HEK293 (cell line): ENCODE results near the gene KRT9.

Experiments
- CTCF ChIA-PET: fragments of 350-600 bp; formaldehyde crosslinking; extraction: SDS; loops from one replicate; lab custom pipeline; 2021; ENCODE audit warnings: antibody characterized with exemption; lab: Yijun Ruan, JAX
- POLR2A ChIA-PET: fragments of 300-600 bp; formaldehyde crosslinking; extraction: SDS; loops from one replicate; lab custom pipeline; 2020; ENCODE audit warnings: antibody characterized with exemption, inconsistent platforms; lab: Yijun Ruan, JAX
- H3K27ac ChIP-seq: fragments of 200-500 bp; sonication (Bioruptor generic); 2 replicates; pipeline ENCODE4 v1.5.1; 2014; ENCODE audit warnings: low read depth, low read length, control low read depth, inconsistent platforms; ENCODE audit errors: extremely low read depth
- H3K36me3 ChIP-seq, 2 experiments: fragments of 200-500 bp in 1 of 2; sonication (Bioruptor generic) in 1 of 2; 1 replicate in 1 of 2; 2 replicates in 1 of 2; pipeline ENCODE4 v1.5.1; 2014 to 2017; ENCODE audit warnings: inconsistent platforms in 2 of 2, low read length in 2 of 2; ENCODE audit not compliant: control insufficient read depth in 2 of 2, insufficient read depth in 1 of 2
- H3K4me1 ChIP-seq: fragments of 200-500 bp; sonication (Bioruptor generic); 2 replicates; pipeline ENCODE4 v1.5.1; 2014; ENCODE audit warnings: mild to moderate bottlenecking, low read length, inconsistent platforms; ENCODE audit not compliant: control insufficient read depth, insufficient read depth
- H3K4me3 ChIP-seq: 2 replicates; pipeline ENCODE4 v1.5.1; 2011; ENCODE audit warnings: low read depth, mild to moderate bottlenecking, control low read depth, low read length, moderate library complexity
- H3K9me3 ChIP-seq: fragments of 200-500 bp; sonication (Bioruptor generic); 2 replicates; pipeline ENCODE4 v1.5.1; 2014; ENCODE audit warnings: low read depth, low read length, inconsistent platforms; ENCODE audit not compliant: control insufficient read depth, insufficient read depth
- ATF2 ChIP-seq: fragments of 450-650 bp; formaldehyde crosslinking; IDR thresholded peaks from 2 replicates; pipeline ENCODE4 v1.5.1; 2016; ENCODE audit warnings: missing biosample characterization, missing genetic modification characterization, low read depth
- GLIS1 ChIP-seq: fragments of 450-650 bp; formaldehyde crosslinking; IDR thresholded peaks from 2 replicates; pipeline ENCODE4 v1.5.1; 2016; ENCODE audit warnings: missing biosample characterization, missing genetic modification characterization
- HOXA7 ChIP-seq: sonication (generic); formaldehyde crosslinking; IDR thresholded peaks from 2 replicates; pipeline ENCODE4 v1.8.1; 2022; ENCODE audit warnings: missing genetic modification reagents, borderline replicate concordance
- INSM2 ChIP-seq: fragments of 450-650 bp; formaldehyde crosslinking; IDR thresholded peaks from 2 replicates; pipeline ENCODE4 v1.5.1; 2016; ENCODE audit warnings: missing biosample characterization, missing genetic modification characterization
- KLF10 ChIP-seq: fragments of 450-650 bp; IDR thresholded peaks from 2 replicates; pipeline ENCODE4 v1.5.1; 2018; ENCODE audit warnings: missing biosample characterization, mild to moderate bottlenecking, missing genetic modification characterization
- OVOL3 ChIP-seq: fragments of 450-650 bp; formaldehyde crosslinking; IDR thresholded peaks from 2 replicates; pipeline ENCODE4 v1.5.1; 2016; ENCODE audit warnings: missing biosample characterization, missing genetic modification characterization
- PRDM4 ChIP-seq: fragments of 450-650 bp; formaldehyde crosslinking; IDR thresholded peaks from 2 replicates; pipeline ENCODE4 v1.5.1; 2017; ENCODE audit warnings: missing biosample characterization, missing genetic modification characterization
- YY2 ChIP-seq: fragments of 450-650 bp; formaldehyde crosslinking; IDR thresholded peaks from 2 replicates; pipeline ENCODE4 v1.5.1; 2016; ENCODE audit warnings: missing biosample characterization, missing genetic modification characterization
- ZBTB20 ChIP-seq: fragments of 450-650 bp; formaldehyde crosslinking; IDR thresholded peaks from 2 replicates; pipeline ENCODE4 v1.5.1; 2016; ENCODE audit warnings: missing biosample characterization, missing genetic modification characterization
- ZBTB8A ChIP-seq: fragments of 450-650 bp; formaldehyde crosslinking; IDR thresholded peaks from 2 replicates; pipeline ENCODE4 v1.5.1; 2016; ENCODE audit warnings: missing biosample characterization, missing genetic modification characterization
- ZFP41 ChIP-seq: fragments of 450-650 bp; formaldehyde crosslinking; IDR thresholded peaks from 2 replicates; pipeline ENCODE4 v1.5.1; 2016; ENCODE audit warnings: missing biosample characterization, missing genetic modification characterization, borderline replicate concordance
- ZFP69B ChIP-seq: fragments of 450-650 bp; formaldehyde crosslinking; IDR thresholded peaks from 2 replicates; pipeline ENCODE4 v1.5.1; 2016; ENCODE audit warnings: missing biosample characterization, missing genetic modification characterization
- ZIC2 ChIP-seq: fragments of 450-650 bp; formaldehyde crosslinking; IDR thresholded peaks from 2 replicates; pipeline ENCODE4 v1.5.1; 2016; ENCODE audit warnings: missing biosample characterization, missing genetic modification characterization
- ZNF16 ChIP-seq: fragments of 450-650 bp; formaldehyde crosslinking; IDR thresholded peaks from 2 replicates; pipeline ENCODE4 v1.5.1; 2016; ENCODE audit warnings: low read depth, missing biosample characterization, missing genetic modification characterization
- ZNF221 ChIP-seq: fragments of 450-650 bp; formaldehyde crosslinking; IDR thresholded peaks from 2 replicates; pipeline ENCODE4 v1.5.1; 2017; ENCODE audit warnings: missing biosample characterization, missing genetic modification characterization, borderline replicate concordance
- ZNF239 ChIP-seq: fragments of 450-650 bp; formaldehyde crosslinking; IDR thresholded peaks from 2 replicates; pipeline ENCODE4 v1.5.1; 2016; ENCODE audit warnings: missing biosample characterization, missing genetic modification characterization
- ZNF354C ChIP-seq: fragments of 450-650 bp; formaldehyde crosslinking; IDR thresholded peaks from 2 replicates; pipeline ENCODE4 v1.5.1; 2016; ENCODE audit warnings: missing biosample characterization, missing genetic modification characterization, low read depth, borderline replicate concordance
- ZNF37A ChIP-seq: fragments of 450-650 bp; IDR thresholded peaks from 2 replicates; pipeline ENCODE4 v1.5.1; 2018; ENCODE audit warnings: missing biosample characterization, missing genetic modification characterization
- ZNF433 ChIP-seq: fragments of 450-650 bp; formaldehyde crosslinking; IDR thresholded peaks from 2 replicates; pipeline ENCODE4 v1.5.1; 2016; ENCODE audit warnings: missing biosample characterization, missing genetic modification characterization, low read depth
- ZNF48 ChIP-seq: fragments of 450-650 bp; formaldehyde crosslinking; IDR thresholded peaks from 2 replicates; pipeline ENCODE4 v1.5.1; 2016; ENCODE audit warnings: missing biosample characterization, missing genetic modification characterization
- ZNF529 ChIP-seq: fragments of 450-650 bp; formaldehyde crosslinking; IDR thresholded peaks from 2 replicates; pipeline ENCODE4 v1.5.1; 2017; ENCODE audit warnings: missing genetic modification characterization, missing biosample characterization; ENCODE audit not compliant: insufficient replicate concordance
- ZNF654 ChIP-seq: fragments of 450-650 bp; formaldehyde crosslinking; IDR thresholded peaks from 2 replicates; pipeline ENCODE4 v1.5.1; 2016; ENCODE audit warnings: low read depth, missing biosample characterization, missing genetic modification characterization
- ZNF747 ChIP-seq: fragments of 450-650 bp; formaldehyde crosslinking; IDR thresholded peaks from 2 replicates; pipeline ENCODE4 v1.5.1; 2016; ENCODE audit warnings: missing biosample characterization, missing genetic modification characterization
- ZNF792 ChIP-seq: fragments of 450-650 bp; formaldehyde crosslinking; IDR thresholded peaks from 2 replicates; pipeline ENCODE4 v1.5.1; 2016; ENCODE audit warnings: missing biosample characterization, missing genetic modification characterization
- TF ChIP-seq, protein P1 (sequence below): fragments of 450-650 bp; formaldehyde crosslinking; IDR thresholded peaks from 2 replicates; pipeline ENCODE4 v1.5.0; 2017; ENCODE audit warnings: missing biosample characterization, missing genetic modification characterization, borderline replicate concordance
- TF ChIP-seq, protein P2 (sequence below): fragments of 450-650 bp; formaldehyde crosslinking; IDR thresholded peaks from 2 replicates; pipeline ENCODE4 v1.5.1; 2016; ENCODE audit warnings: missing biosample characterization, missing genetic modification characterization

KRT9 gene

DNA sequence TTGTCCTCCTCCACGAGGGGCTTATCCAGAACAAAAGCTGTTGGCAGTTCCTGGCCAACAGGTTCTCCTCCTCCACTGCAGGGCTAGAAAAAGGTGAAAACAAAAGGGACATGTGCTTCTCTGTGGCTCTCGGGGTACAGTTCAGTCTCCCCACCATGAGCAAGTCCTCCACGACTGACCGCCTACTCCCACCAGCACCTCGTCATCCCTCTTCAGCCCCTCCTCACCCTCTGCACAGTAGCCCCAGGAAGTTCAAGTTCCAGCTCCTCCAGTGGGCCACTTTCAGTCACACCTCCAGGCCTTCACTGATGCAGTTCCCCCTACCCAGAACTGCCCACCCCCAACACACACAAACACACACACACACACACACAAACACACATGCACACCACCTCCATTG lies 19.4 kb downstream of the KRT9 start:
- H3K36me3 ChIP-seq, result no peaks in the 10 kb centered on the region
- no peak overlapping the region for H3K27ac ChIP-seq
- no peaks in the 10 kb centered on the region for H3K4me1 ChIP-seq
- TF ChIP-seq ATF2 (tag by site-specific recombination), result no peak
- TF ChIP-seq, protein P1, sequence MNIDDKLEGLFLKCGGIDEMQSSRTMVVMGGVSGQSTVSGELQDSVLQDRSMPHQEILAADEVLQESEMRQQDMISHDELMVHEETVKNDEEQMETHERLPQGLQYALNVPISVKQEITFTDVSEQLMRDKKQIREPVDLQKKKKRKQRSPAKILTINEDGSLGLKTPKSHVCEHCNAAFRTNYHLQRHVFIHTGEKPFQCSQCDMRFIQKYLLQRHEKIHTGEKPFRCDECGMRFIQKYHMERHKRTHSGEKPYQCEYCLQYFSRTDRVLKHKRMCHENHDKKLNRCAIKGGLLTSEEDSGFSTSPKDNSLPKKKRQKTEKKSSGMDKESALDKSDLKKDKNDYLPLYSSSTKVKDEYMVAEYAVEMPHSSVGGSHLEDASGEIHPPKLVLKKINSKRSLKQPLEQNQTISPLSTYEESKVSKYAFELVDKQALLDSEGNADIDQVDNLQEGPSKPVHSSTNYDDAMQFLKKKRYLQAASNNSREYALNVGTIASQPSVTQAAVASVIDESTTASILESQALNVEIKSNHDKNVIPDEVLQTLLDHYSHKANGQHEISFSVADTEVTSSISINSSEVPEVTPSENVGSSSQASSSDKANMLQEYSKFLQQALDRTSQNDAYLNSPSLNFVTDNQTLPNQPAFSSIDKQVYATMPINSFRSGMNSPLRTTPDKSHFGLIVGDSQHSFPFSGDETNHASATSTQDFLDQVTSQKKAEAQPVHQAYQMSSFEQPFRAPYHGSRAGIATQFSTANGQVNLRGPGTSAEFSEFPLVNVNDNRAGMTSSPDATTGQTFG (tag by site-specific recombination), result no peak
- no peak for TF ChIP-seq HOXA7
- no peak for TF ChIP-seq KLF10 (tag by site-specific recombination)
- no peak for TF ChIP-seq ZNF37A
- TF ChIP-seq ZNF433 (tag by site-specific recombination), result no peak
- TF ChIP-seq ZBTB8A (tag by site-specific recombination), result no peak
- no peak for TF ChIP-seq ZIC2 (tag by site-specific recombination)
- TF ChIP-seq GLIS1, result no peak
- TF ChIP-seq, protein P2, sequence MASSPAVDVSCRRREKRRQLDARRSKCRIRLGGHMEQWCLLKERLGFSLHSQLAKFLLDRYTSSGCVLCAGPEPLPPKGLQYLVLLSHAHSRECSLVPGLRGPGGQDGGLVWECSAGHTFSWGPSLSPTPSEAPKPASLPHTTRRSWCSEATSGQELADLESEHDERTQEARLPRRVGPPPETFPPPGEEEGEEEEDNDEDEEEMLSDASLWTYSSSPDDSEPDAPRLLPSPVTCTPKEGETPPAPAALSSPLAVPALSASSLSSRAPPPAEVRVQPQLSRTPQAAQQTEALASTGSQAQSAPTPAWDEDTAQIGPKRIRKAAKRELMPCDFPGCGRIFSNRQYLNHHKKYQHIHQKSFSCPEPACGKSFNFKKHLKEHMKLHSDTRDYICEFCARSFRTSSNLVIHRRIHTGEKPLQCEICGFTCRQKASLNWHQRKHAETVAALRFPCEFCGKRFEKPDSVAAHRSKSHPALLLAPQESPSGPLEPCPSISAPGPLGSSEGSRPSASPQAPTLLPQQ, result no peak
- TF ChIP-seq ZNF654 (tag by site-specific recombination), result no peak
- no peak for TF ChIP-seq OVOL3
- no peak for TF ChIP-seq PRDM4 (tag by site-specific recombination)
- TF ChIP-seq ZNF792 (tag by site-specific recombination), result no peak
- no peak for TF ChIP-seq ZNF48 (tag by site-specific recombination)
- TF ChIP-seq ZFP69B (tag by site-specific recombination), result no peak
- ChIA-PET CTCF (interaction anchor here (0.9 to 16.6 kb wide), 6 partner anchors 27 to 749 kb away, joined by 3 to 546 read pairs (median 4); no protein-coding TSS in a partner anchor), POLR2A (interaction anchor here (0.5 kb wide), 1 partner anchor 96 kb away, joined by 4 read pairs; no protein-coding TSS in a partner anchor)
- H3K9me3 ChIP-seq, result no peaks in the 10 kb centered on the region
- no peak overlapping the region for H3K4me3 ChIP-seq

- POLR2A ChIA-PET, result interaction anchor here (1.5 kb wide), 1 partner anchor 235 kb away, joined by 3 read pairs; the partner anchor contains the start of gene JUP
- CTCF ChIA-PET, result interaction anchor here (0.6 to 16.6 kb wide), 14 partner anchors 8 to 693 kb away, joined by 3 to 546 read pairs (median 46); partner anchors contain the start of genes KRT20, KRT36 and KRT9
- no peaks in the 10 kb centered on the region for H3K36me3 ChIP-seq
- H3K4me3 ChIP-seq, result no peak overlapping the region
- no peak overlapping the region for H3K27ac ChIP-seq
- H3K9me3 ChIP-seq, result no peaks in the 10 kb centered on the region
- no peak for TF ChIP-seq ZNF354C
- TF ChIP-seq ZNF221 (tag by site-specific recombination), result no peak
- TF ChIP-seq ZNF239 (tag by site-specific recombination), result no peak
- TF ChIP-seq, protein P2, result no peak
- no peak for TF ChIP-seq ZNF16 (tag by site-specific recombination)
- TF ChIP-seq INSM2 (tag by site-specific recombination), result no peak
- no peak for TF ChIP-seq ZFP41
- TF ChIP-seq ZNF747 (tag by site-specific recombination), result no peak
- no peak for TF ChIP-seq YY2
- no peak for TF ChIP-seq ZNF529 (tag by site-specific recombination)
- TF ChIP-seq ZBTB20, result no peak
- no peaks in the 10 kb centered on the region for H3K4me1 ChIP-seq
These were observed 20.5 kb downstream of the KRT9 start for GRCh38 chr17:41551365-41551764.
